ENCODE results near the gene RYR2. TPM values are rescaled to one million over a fixed set of nuclear protein-coding genes. Genes with fewer than 3 reads are reported as not detected.

Gene RYR2
- total and polyA plus RNA-seq, 2 of the 8 experiments (the other 6 are each of a cell fraction or from before 2014, with no cell fraction given), result 1.3 to 4.4 TPM

DNA sequence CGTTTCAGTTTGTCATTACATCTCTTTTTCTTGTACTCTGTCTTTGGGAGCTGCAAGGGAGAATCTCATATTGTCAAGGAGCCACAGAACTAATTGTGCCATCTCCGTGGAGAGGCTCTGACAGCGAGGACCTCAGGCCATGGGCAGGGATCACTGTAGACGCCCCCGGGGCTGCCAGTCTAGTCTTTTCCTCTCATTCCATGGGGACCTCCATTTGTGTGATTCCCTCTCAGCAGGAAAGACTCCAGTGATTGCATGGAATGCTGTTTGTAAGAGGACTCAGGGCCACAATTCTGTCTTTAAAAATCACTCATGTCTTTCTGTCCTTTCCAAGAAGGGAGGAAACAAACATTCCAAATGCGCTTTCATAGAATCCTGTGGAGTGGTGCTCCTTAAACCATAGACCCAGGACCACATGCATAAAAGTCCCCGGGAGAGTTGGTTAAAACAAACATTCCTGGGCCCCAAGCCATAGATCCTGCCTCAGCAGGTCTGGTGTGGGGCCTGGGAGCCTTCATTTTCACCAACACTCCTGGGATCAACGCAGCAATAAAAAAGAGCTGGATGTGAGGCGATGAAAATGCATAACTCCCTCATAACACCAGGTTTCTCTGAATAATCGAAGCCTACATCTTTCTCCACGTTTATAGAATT lies 744.2 kb downstream of the RYR2 start (continued):
- TF ChIP-seq CBX8 (IDR thresholded peaks at IDR 0.05; ENCODE audit: borderline replicate concordance, low read depth, low read length) (no peak), POU5F1 (IDR thresholded peaks at IDR 0.05; ENCODE audit: low read depth, low read length) (no peak), TEAD4 (IDR thresholded peaks at IDR 0.05; ENCODE audit: low read depth, low read length) (no peak), SIN3A (conservative IDR thresholded peaks at IDR 0.05 in 1 of 2, IDR thresholded peaks at IDR 0.05 in 1 of 2; ENCODE audit: low read depth in 1 of 2, low read length in 2 of 2) (no peak), CBX5 (IDR thresholded peaks at IDR 0.05; ENCODE audit: low read depth, low read length) (no peak), CHD2 (IDR thresholded peaks at IDR 0.05; ENCODE audit: low read length) (no peak), EZH2 (IDR thresholded peaks at IDR 0.05; ENCODE audit: low read depth, low read length, severe bottlenecking) (no peak), GABPA (IDR thresholded peaks at IDR 0.05; ENCODE audit: borderline replicate concordance, insufficient read depth, low read length) (no peak), RBBP5 (IDR thresholded peaks at IDR 0.05; ENCODE audit: borderline replicate concordance, low read depth, low read length) (no peak)
